ENCODE results near the gene LMLN.
A peak's percentile ranks its signal among the peaks of the same experiment; 100 is the strongest.
"Not testable (repeated sequence)": the region's sequence is repeated elsewhere in the genome, so short reads cannot be mapped to it uniquely, and the experiment has no call there.

Gene LMLN

GRCh38 chr3:197955892-197956477, 4.0 kb upstream of the LMLN start:
- DNase-seq (ENCODE audit: low read depth in 1 of 2, low spot score in 1 of 2): no peak

- no peak for DNase-seq (ENCODE audit: low read depth in 1 of 2, low spot score in 1 of 2)
These were observed 3.4 kb upstream of the LMLN start for GRCh38 chr3:197956626-197956988.

- DNase-seq (ENCODE audit: low read depth in 1 of 2, low spot score in 1 of 2): no peak
These were observed 2.3 kb upstream of the LMLN start for GRCh38 chr3:197957790-197958133.

GRCh38 chr3:197958346-197958745, 1.7 kb upstream of the LMLN start:
- DNase-seq (ENCODE audit: low read depth in 1 of 2, low spot score in 1 of 2): no peak

- DNase-seq (ENCODE audit: low read depth in 1 of 2, low spot score in 1 of 2): not testable (repeated sequence)
These were observed 1.2 kb upstream of the LMLN start for GRCh38 chr3:197958848-197959247.

GRCh38 chr3:197959500-197959890, 522 bp upstream of the LMLN start:
- DNase-seq (ENCODE audit: low read depth in 1 of 2, low spot score in 1 of 2): no peak

GRCh38 chr3:197960694-197961581, 921 bp downstream of the LMLN start:
- DNase-seq (ENCODE audit: low read depth in 1 of 2, low spot score in 1 of 2): peak in 1 of 2 donors; percentile 41

- DNase-seq (ENCODE audit: low read depth in 1 of 2, low spot score in 1 of 2): no peak
These were observed 1.5 kb downstream of the LMLN start for GRCh38 chr3:197961582-197961945.

- no peak for DNase-seq (ENCODE audit: low read depth in 1 of 2, low spot score in 1 of 2)
These were observed 3.1 kb downstream of the LMLN start for GRCh38 chr3:197963019-197963637.

GRCh38 chr3:197967337-197967989, 7.4 kb downstream of the LMLN start:
- not testable (repeated sequence) for DNase-seq (ENCODE audit: low read depth in 1 of 2, low spot score in 1 of 2)

- no peak for DNase-seq (ENCODE audit: low read depth in 1 of 2, low spot score in 1 of 2)
These were observed 10.6 kb downstream of the LMLN start for GRCh38 chr3:197970588-197970987.

- DNase-seq (ENCODE audit: low read depth in 1 of 2, low spot score in 1 of 2): no peak
These were observed 14.0 kb downstream of the LMLN start for GRCh38 chr3:197974016-197974415.

- no peak for DNase-seq (ENCODE audit: low read depth in 1 of 2, low spot score in 1 of 2)
These were observed 15.3 kb downstream of the LMLN start for GRCh38 chr3:197975311-197975710.

- no peak for DNase-seq (ENCODE audit: low read depth in 1 of 2, low spot score in 1 of 2)
These were observed 23.1 kb downstream of the LMLN start for GRCh38 chr3:197983076-197983475.

- DNase-seq (ENCODE audit: low read depth in 1 of 2, low spot score in 1 of 2): no peak
These were observed 29.6 kb downstream of the LMLN start for GRCh38 chr3:197989651-197990050.

- DNase-seq (ENCODE audit: low read depth in 1 of 2, low spot score in 1 of 2): no peak
These were observed 34.7 kb downstream of the LMLN start for GRCh38 chr3:197994736-197995135.

GRCh38 chr3:197996855-197997254, 36.8 kb downstream of the LMLN start:
- DNase-seq (ENCODE audit: low read depth in 1 of 2, low spot score in 1 of 2): no peak

- no peak for DNase-seq (ENCODE audit: low read depth in 1 of 2, low spot score in 1 of 2)
These were observed 37.9 kb downstream of the LMLN start for GRCh38 chr3:197997936-197998335.

- no peak for DNase-seq (ENCODE audit: low read depth in 1 of 2, low spot score in 1 of 2)
These were observed 57.1 kb downstream of the LMLN start for GRCh38 chr3:198017090-198017489.

- DNase-seq (ENCODE audit: low read depth in 1 of 2, low spot score in 1 of 2): no peak
These were observed 58.4 kb downstream of the LMLN start for GRCh38 chr3:198018416-198018815.

GRCh38 chr3:198019115-198019514, 59.1 kb downstream of the LMLN start:
- DNase-seq (ENCODE audit: low read depth in 1 of 2, low spot score in 1 of 2): no peak

GRCh38 chr3:198021320-198021719, 61.3 kb downstream of the LMLN start:
- DNase-seq (ENCODE audit: low read depth in 1 of 2, low spot score in 1 of 2): no peak

Measured in activated CD4-positive, alpha-beta T cell treated with anti-CD3 and anti-CD28 coated beads, Interleukin-2, amount 50 U/mL, for 24 hours (primary cell).